Endothelial cell of umbilical vein (primary cell): Measurements from ENCODE around the gene TCEANC. TPM values are rescaled to one million over a fixed set of nuclear protein-coding genes. Genes with fewer than 3 reads are reported as not detected.

ENCODE experiments used
- BruUV-seq: library from RNA; stranded (reverse); fragments of 400-500 nt; replicated peaks from 2 replicates; lab custom pipeline; 2021; lab: Mats Ljungman, UMichigan
- CTCF ChIA-PET: fragments of 300-600, 350-600 bp; sonication (Branson Sonifier 250); formaldehyde crosslinking; loops from one replicate; lab custom pipeline; 2021; ENCODE audit warnings: antibody characterized with exemption, inconsistent platforms; lab: Charles Lee
- POLR2A ChIA-PET: fragments of 300-600, 350-600 bp; sonication (Branson Sonifier 250); formaldehyde crosslinking; loops from one replicate; lab custom pipeline; 2021; ENCODE audit warnings: antibody characterized with exemption, inconsistent platforms; lab: Charles Lee
- DNase-seq: peaks from one replicate; pipeline ENCODE4 v3.0.0-alpha.2; 2011; ENCODE audit warnings: low read depth, low spot score
- FAIRE-seq: peaks from 2 replicates; lab custom pipeline; 2011; peaks lifted over from hg19 to GRCh38; lab: Jason Lieb, UNC
- H2AFZ ChIP-seq: 2 replicates; pipeline ENCODE4 v1.6.0; 2012; ENCODE audit warnings: low read depth, low read length, control low read depth, inconsistent platforms
- H3K27ac ChIP-seq: 2 replicates; pipeline ENCODE4 v1.5.1; 2011; ENCODE audit warnings: low read depth, mild to moderate bottlenecking, control low read depth, low read length, moderate library complexity; ENCODE audit not compliant: insufficient read depth
- H3K27me3 ChIP-seq, 2 experiments: 2 replicates each; pipeline versions ENCODE4 v1.6.0 to v1.6.1; 2011; ENCODE audit warnings: low read length in 2 of 2, mixed read lengths in 1 of 2; ENCODE audit not compliant: control insufficient read depth in 2 of 2, insufficient read depth in 2 of 2
- H3K36me3 ChIP-seq, 2 experiments: 2 replicates in 1 of 2; 3 replicates in 1 of 2; pipeline ENCODE4 v1.5.1; 2011; ENCODE audit warnings: low read length in 2 of 2, mild to moderate bottlenecking in 1 of 2, moderate library complexity in 1 of 2; ENCODE audit not compliant: control insufficient read depth in 2 of 2, insufficient read depth in 2 of 2; ENCODE audit errors: extremely low read depth in 1 of 2
- H3K4me1 ChIP-seq: 3 replicates; pipeline ENCODE4 v1.5.1; 2011; ENCODE audit warnings: mild to moderate bottlenecking, low read length; ENCODE audit not compliant: control insufficient read depth, insufficient read depth; ENCODE audit errors: extremely low read depth
- H3K4me2 ChIP-seq: 2 replicates; pipeline ENCODE4 v1.6.1; 2011; ENCODE audit warnings: low read length, control low read depth, mixed read lengths; ENCODE audit not compliant: insufficient read depth
- H3K4me3 ChIP-seq, 3 experiments: fragments of 200-600 bp in 1 of 3; sonication (generic), shearing (Covaris generic) in 1 of 3; replicated peaks in 1 of 3; 2 replicates each; pipeline ENCODE4 v1.5.1; 2011 to 2016; ENCODE audit warnings: control low read depth in 3 of 3, low read length in 3 of 3, mild to moderate bottlenecking in 2 of 3, inconsistent platforms in 1 of 3, low read depth in 1 of 3, moderate library complexity in 1 of 3; ENCODE audit not compliant: insufficient read depth in 1 of 3
- H3K79me2 ChIP-seq: 2 replicates; pipeline ENCODE4 v1.6.0; 2012; ENCODE audit warnings: low read length, inconsistent platforms; ENCODE audit not compliant: control insufficient read depth, insufficient read depth
- H3K9ac ChIP-seq: replicated peaks from 2 replicates; pipeline ENCODE3; 2011; ENCODE audit warnings: low read length, control low read depth; ENCODE audit not compliant: insufficient read depth; ENCODE audit errors: extremely low read depth
- H3K9me1 ChIP-seq: replicated peaks from 3 replicates; pipeline ENCODE4 v1.6.0; 2011; ENCODE audit warnings: mild to moderate bottlenecking, low read length; ENCODE audit not compliant: control insufficient read depth, insufficient read depth; ENCODE audit errors: extremely low read depth
- H3K9me3 ChIP-seq: replicated peaks from 2 replicates; pipeline ENCODE4 v1.5.1; 2012; ENCODE audit warnings: low read length, inconsistent platforms; ENCODE audit not compliant: control insufficient read depth, insufficient read depth
- H4K20me1 ChIP-seq: replicated peaks from 2 replicates; pipeline ENCODE3; 2011; ENCODE audit warnings: mild to moderate bottlenecking, low read length; ENCODE audit not compliant: control insufficient read depth, insufficient read depth; ENCODE audit errors: extremely low read depth
- CTCF ChIP-seq, 2 donors: IDR thresholded peaks; 1 replicate in 1 of 2; 2 replicates in 1 of 2; pipeline ENCODE4 v1.5.1; 2011; ENCODE audit warnings: low read length in 2 of 2, mild to moderate bottlenecking in 2 of 2, moderate library complexity in 2 of 2, control low read depth in 1 of 2, inconsistent platforms in 1 of 2, low read depth in 1 of 2; ENCODE audit not compliant: insufficient read depth in 1 of 2; ENCODE audit errors: extremely low read depth in 1 of 2
- EZH2 ChIP-seq: IDR thresholded peaks from 2 replicates; pipeline ENCODE4 v1.6.1; 2012; ENCODE audit warnings: borderline replicate concordance, low read depth, mild to moderate bottlenecking, moderate library complexity, low read length, inconsistent platforms; ENCODE audit not compliant: severe bottlenecking
- FOS ChIP-seq: IDR thresholded peaks from 2 replicates; pipeline ENCODE4 v1.6.1; 2011; ENCODE audit warnings: mild to moderate bottlenecking, low read length, moderate library complexity, borderline replicate concordance; ENCODE audit not compliant: insufficient read depth
- GATA2 ChIP-seq: IDR thresholded peaks from 2 replicates; pipeline ENCODE4 v1.7.0; 2011; ENCODE audit warnings: low read depth, mild to moderate bottlenecking, moderate library complexity, mixed read lengths, low read length; ENCODE audit not compliant: insufficient read length, insufficient read depth
- MAX ChIP-seq: IDR thresholded peaks from 2 replicates; pipeline ENCODE4 v1.6.1; 2011; ENCODE audit not compliant: insufficient read depth, insufficient read length
- MYC ChIP-seq: IDR thresholded peaks from one replicate; pipeline ENCODE4 v1.6.1; 2011; ENCODE audit warnings: mild to moderate bottlenecking, low read depth, low read length
- POLR2A ChIP-seq: IDR thresholded peaks from 2 replicates; pipeline ENCODE4 v1.6.1; 2012; ENCODE audit warnings: low read depth, mild to moderate bottlenecking, control low read depth, low read length
- POLR2AphosphoS5 ChIP-seq: IDR thresholded peaks from 2 replicates; pipeline ENCODE4 v1.6.1; 2012; ENCODE audit warnings: low read depth, mild to moderate bottlenecking, control low read depth, low read length, moderate library complexity; ENCODE audit not compliant: insufficient read depth
- dilution Hi-C: fragments of 300-500 bp; cut with MboI; formaldehyde crosslinking; loops from one replicate; pipeline ENCODE4 v1.15.0; 2019; ENCODE audit warnings: low sequenced_read_pairs; ENCODE audit not compliant: extremely low pct_ligation_motif_present
- intact Hi-C: fragments of 100-400 bp; cut with micrococcal nuclease; formaldehyde crosslinking; loops from one replicate; pipeline ENCODE4 v1.10.0; 2022
- polyA plus RNA-seq, 4 experiments: library from polyadenylated mRNA; depleted of rRNA in 3 of 4; stranded (reverse) in 3 of 4; unstranded in 1 of 4; fragments of >200 nt; gene quantifications; 2 replicates each; pipeline versions ENCODE4 v1.2.1 to v1.2.3, GENCODE V29; 2011 to 2012; ENCODE audit warnings: missing spikeins in 1 of 4
- total RNA-seq: library from RNA; stranded (reverse); gene quantifications from 2 replicates; pipeline ENCODE4 v1.2.3, GENCODE V29; 2021

The TCEANC gene
- total and polyA plus RNA-seq, 2 donors (not counting 3 experiments of a cell fraction or from before 2014, with no cell fraction given), result 0.32 to 0.75 TPM

- no peak overlapping the region for H3K9ac ChIP-seq
- no peak overlapping the region for H3K4me2 ChIP-seq
- no peak for TF ChIP-seq MAX
- no peak for TF ChIP-seq EZH2
- TF ChIP-seq MYC, result no peak
- no peak for TF ChIP-seq POLR2A
- no peak for TF ChIP-seq FOS
- no peak for TF ChIP-seq POLR2AphosphoS5
- TF ChIP-seq GATA2, result no peak
- no peak for TF ChIP-seq CTCF (IDR thresholded peaks at IDR 0.05; ENCODE audit: extremely low read depth in 1 of 2, insufficient read depth in 1 of 2, low read depth in 1 of 2, low read length in 2 of 2)
- H3K9me1 ChIP-seq, result no peaks in the 10 kb centered on the region
- no peaks in the 10 kb centered on the region for H3K79me2 ChIP-seq
- dilution Hi-C loops (no loop called here), intact Hi-C loops (no loop called here)
- H3K27me3 ChIP-seq, result no peaks in the 10 kb centered on the region
- no peak for DNase-seq
- H3K4me3 ChIP-seq, result no peak overlapping the region
- H2AFZ ChIP-seq, result no peak overlapping the region
- FAIRE-seq, result no peak
- H3K9me3 ChIP-seq, result no peaks in the 10 kb centered on the region
- no TSS peak for BruUV-seq
- ChIA-PET POLR2A (no interaction called here), CTCF (no interaction called here)
- peaks cover 6% of the 10 kb centered on the region for H3K4me1 ChIP-seq
- no peak overlapping the region for H3K27ac ChIP-seq
- H4K20me1 ChIP-seq, result no peaks in the 10 kb centered on the region
- no peaks in the 10 kb centered on the region for H3K36me3 ChIP-seq
Measured at GRCh38 chrX:13654116-13654515, 1.2 kb downstream of the TCEANC start.
